Forelimb muscle (tissue), 1 donor: ENCODE results near the gene CKAP5. TPM values are rescaled to one million over a fixed set of nuclear protein-coding genes. Genes with fewer than 3 reads are reported as not detected.

Experiments used
- DNase-seq: peaks from one replicate; pipeline ENCODE4 v3.0.0-alpha.2; 2013; ENCODE audit warnings: low read depth
- polyA plus RNA-seq: library from polyadenylated mRNA; unstranded; fragments of 120-200 nt; gene quantifications from one replicate; pipeline ENCODE4 v1.2.1, GENCODE V29; 2013; ENCODE audit not compliant: insufficient read length

CKAP5 gene
- polyA plus RNA-seq, 1 donor = 49.9 TPM

DNA sequence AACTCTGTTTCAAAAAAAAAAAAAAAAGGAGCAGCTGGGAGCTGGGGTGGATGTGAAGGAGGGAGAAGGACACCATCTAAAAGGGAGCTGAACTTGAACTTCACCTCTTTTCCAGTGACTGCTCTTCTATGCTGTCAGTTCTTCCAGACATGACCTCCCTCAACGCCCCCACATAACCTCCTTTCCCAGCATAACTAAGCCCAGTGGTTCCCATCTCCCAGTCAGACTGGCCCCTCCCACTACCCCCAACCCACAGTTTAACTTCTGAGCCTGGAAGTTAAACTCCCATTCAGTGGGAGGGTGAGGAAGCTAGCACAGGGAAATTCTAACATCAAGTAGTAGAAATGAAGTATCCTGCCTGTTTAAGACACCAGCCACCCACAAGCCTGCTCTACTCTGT is 147.5 kb downstream of the CKAP5 start:
- DNase-seq = no peak

DNA sequence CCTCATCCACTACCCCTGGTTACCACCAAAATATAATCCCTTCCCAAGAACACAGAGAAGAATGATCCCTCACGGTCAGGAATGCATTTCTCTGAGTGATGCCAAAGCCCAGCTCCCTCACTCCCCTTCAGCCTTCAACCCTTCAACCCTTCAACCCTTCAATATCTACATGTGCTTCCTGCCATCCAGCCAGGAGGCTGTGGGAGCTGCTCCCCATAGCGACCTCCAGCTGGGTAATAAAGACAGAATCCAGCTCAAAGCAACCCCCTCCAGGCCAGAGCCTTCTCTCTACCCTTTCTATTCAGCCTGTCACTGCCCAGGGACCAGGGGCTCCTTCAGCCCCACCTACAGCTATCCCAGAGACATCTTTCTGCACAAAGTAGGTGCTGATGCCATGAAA is 148.4 kb downstream of the CKAP5 start:
- no peak for DNase-seq

DNA sequence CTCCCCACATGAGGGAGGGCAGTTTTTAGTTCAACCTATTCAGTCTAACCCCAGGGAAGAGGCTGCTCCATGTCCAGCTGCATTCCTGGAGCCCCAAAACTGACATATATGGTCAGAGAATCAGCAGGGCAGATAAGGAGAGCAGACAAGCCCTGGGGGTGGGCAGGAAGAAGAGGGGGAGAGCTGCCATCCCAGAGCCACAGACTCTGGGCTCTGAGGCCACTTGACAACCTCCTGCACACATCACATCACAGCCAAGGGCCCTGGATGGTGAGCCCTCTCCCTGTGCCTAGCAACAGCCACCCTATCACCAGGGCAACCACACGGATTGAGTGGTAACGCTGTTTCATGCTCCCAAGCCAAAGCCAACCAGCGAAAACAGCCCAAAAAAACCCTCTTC is 148.8 kb downstream of the CKAP5 start:
- no peak for DNase-seq

DNA sequence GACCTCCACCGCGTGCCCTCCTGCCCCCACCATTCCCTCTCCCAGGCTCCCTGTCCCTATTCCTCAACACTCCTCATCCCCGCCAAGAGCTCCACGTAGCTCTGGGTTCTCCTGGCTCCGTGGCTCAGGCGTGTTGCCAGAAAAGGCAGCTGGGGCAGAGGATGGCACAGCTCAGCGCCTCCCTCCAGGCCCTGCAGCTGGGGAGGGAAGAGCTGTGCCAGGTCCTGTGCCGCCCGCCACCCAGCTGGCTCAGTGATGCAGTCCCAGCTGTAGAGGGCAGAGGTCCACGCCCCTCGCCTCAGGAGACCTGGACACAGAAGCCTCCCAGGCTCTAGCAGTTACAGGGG is 149.9 kb downstream of the CKAP5 start:
- DNase-seq = no peak

DNA sequence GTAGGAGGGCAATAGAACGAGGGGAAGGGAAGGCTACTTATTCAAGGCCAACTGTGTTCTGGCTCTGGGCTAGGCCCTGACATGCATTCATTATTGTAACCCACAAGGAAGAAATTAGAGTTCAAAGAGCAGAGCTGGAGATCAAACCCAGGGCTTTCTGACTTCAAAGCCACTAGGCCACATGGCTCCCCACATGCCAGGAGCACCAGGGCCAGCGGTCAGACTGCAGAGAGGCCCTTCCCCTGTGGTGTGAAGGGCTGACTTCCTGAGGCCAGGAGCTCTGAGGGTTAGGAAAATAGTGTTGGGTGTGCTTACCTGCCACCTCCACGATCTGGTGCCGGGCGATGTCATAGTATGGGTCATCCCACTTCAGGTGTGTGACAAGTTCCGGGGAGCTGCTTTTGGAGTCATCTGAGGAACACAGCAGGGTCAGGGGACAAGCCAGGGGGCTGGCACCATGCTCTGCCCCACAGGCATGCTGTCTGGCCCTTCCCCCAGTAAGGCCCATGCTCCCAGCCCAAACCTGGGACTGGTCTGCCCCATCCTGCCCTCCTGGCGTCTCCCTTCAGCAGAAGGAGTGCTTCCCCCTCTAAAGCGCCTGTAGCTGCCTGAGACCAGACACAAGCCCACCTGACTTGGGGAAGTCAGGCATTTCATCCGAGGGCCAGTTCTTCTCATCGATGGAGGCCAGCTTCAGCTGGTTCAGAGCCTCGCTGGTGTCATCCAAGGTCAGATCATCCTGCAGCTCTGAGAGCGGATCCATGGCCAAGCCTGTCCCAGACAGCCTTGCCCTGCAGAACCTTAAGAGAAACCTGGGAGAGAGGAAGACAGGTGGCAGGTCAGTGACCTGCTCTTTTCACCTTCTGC is 150.5 kb downstream of the CKAP5 start:
- no peak for DNase-seq

DNA sequence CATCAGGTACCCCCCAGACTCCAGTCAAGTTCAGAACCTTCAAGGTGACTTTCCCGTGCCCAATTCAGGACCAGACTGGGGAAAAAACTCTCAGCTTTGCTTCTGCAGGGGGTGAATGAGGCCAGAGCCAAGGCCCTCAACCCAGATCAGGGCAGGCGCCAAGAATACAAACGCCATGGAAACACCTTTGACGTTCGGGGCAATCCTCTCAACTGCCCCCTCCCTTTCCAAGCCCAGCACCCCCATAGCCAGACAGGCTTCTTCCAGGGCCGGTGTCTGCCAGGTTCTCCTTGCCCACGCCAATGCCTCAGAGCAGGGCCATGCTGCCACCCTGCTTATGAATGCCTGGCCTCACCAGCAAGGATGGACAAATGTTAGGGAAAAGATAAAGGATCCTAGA is 151.5 kb downstream of the CKAP5 start:
- DNase-seq = no peak

DNA sequence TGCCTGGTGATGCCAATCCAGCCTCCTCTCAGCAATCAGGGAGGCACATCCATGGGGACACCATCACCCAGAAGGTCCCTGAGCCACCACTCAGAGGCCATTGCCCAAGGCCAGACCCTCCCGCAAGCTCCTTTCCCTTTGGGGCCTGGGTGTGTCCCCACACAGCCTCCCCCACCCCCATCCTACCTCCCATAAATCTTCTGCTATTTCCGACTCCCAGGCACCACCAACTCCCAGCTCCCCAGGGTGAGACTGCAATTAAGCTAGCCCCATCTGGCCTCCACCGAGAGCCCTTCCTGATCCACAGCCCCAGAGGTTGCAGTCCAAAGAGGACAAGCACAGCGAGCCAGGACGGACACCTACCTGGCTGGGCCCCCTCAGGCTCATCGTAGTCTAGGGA is 152.0 kb downstream of the CKAP5 start:
- DNase-seq = no peak

DNA sequence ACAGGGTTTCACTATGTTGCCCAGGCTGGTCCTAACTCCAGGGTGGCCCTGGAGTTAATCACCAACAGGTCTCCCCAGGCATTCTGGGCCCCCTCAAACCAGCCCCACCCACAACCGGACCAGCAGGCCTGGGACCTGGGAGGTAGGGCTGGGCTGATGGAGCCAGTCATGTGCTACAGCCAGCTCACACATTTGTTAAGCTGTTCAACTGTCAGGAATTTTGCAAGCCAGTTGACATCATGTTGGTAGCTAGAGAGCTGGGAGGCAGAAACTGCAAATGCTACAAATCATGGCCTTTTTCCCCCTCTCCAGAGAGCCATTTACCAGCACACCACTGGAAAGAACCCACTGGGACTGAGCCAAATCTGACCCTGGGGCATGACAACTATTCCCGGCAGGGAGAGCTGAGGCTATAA is 152.5 kb downstream of the CKAP5 start:
- DNase-seq = no peak

Other genes starting within 250 kb of the CKAP5 start
- gene HARBI1, start 229.1 kb downstream of the CKAP5 start, polyA plus RNA-seq = 2.3 TPM
- 36.4 TPM for gene ATG13, start 228.7 kb downstream of the CKAP5 start, polyA plus RNA-seq
- gene ARHGAP1, start 145.7 kb downstream of the CKAP5 start, polyA plus RNA-seq = 33.8 TPM
- gene ZNF408, start 145.2 kb downstream of the CKAP5 start, polyA plus RNA-seq = 6.3 TPM
- not detected for gene F2, start 127.1 kb downstream of the CKAP5 start, polyA plus RNA-seq
- 18.4 TPM for gene LRP4, start 72.3 kb upstream of the CKAP5 start, polyA plus RNA-seq
- 20.0 TPM for gene CSTPP1, start 90.5 kb upstream of the CKAP5 start, polyA plus RNA-seq